HuH-7.5 (cell line): ENCODE data around the gene HEATR1.
"Not testable (repeated sequence)": the region's sequence is repeated elsewhere in the genome, so short reads cannot be mapped to it uniquely, and the experiment has no call there.

Experiments used
- DNase-seq: peaks from one replicate; pipeline ENCODE4 v3.0.0; 2011; ENCODE audit warnings: low spot score

The HEATR1 gene, protein sequence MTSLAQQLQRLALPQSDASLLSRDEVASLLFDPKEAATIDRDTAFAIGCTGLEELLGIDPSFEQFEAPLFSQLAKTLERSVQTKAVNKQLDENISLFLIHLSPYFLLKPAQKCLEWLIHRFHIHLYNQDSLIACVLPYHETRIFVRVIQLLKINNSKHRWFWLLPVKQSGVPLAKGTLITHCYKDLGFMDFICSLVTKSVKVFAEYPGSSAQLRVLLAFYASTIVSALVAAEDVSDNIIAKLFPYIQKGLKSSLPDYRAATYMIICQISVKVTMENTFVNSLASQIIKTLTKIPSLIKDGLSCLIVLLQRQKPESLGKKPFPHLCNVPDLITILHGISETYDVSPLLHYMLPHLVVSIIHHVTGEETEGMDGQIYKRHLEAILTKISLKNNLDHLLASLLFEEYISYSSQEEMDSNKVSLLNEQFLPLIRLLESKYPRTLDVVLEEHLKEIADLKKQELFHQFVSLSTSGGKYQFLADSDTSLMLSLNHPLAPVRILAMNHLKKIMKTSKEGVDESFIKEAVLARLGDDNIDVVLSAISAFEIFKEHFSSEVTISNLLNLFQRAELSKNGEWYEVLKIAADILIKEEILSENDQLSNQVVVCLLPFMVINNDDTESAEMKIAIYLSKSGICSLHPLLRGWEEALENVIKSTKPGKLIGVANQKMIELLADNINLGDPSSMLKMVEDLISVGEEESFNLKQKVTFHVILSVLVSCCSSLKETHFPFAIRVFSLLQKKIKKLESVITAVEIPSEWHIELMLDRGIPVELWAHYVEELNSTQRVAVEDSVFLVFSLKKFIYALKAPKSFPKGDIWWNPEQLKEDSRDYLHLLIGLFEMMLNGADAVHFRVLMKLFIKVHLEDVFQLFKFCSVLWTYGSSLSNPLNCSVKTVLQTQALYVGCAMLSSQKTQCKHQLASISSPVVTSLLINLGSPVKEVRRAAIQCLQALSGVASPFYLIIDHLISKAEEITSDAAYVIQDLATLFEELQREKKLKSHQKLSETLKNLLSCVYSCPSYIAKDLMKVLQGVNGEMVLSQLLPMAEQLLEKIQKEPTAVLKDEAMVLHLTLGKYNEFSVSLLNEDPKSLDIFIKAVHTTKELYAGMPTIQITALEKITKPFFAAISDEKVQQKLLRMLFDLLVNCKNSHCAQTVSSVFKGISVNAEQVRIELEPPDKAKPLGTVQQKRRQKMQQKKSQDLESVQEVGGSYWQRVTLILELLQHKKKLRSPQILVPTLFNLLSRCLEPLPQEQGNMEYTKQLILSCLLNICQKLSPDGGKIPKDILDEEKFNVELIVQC (N-terminal part only)

DNA sequence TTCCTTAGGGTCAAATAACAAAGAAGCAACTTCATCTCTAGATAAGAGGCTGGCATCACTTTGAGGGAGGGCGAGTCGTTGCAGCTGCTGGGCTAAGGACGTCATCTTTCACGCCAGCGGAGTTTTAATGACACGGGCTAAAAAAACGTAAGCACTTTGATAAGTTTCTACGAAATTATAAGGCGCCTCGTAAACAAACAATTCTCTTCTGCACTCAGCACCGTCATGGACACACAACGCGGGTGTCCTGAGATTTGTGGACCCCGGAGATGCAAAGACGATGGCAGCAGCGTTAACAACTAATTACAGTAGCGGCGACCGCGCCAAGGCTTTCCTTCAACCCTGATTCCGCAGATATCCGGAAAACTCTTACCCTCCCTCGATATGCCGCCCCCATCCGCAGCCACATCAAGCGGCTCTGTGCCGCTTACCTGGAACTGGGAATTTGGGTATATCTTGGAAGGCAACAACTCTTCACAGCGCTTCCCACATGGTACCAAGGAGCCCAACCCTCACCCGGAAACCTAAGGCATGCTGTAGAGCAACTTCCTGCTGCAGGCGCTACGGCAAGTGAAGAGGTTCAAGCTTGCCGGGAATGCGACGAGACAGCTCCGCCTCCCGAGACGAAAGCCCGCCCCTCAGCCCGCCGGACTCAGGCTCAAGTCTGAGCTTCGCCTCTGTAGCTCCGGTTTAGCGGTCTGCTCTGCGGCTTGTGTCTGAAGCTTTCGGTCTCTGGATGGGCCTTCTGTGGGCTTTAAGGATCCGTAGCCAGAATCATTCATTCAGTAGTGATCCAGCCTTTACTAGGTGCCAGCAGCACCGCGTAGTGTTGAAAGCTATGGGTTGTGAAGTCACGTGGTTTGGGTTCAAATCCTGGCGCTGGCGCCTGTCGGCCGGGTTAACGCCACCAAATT lies at the start of gene HEATR1:
TSS of gene HEATR1 (minus strand) at position 526 of the 914 bp plus-strand sequence. CDS start at position 105, 421 bp downstream.
- peak; percentile 74 for DNase-seq

DNA sequence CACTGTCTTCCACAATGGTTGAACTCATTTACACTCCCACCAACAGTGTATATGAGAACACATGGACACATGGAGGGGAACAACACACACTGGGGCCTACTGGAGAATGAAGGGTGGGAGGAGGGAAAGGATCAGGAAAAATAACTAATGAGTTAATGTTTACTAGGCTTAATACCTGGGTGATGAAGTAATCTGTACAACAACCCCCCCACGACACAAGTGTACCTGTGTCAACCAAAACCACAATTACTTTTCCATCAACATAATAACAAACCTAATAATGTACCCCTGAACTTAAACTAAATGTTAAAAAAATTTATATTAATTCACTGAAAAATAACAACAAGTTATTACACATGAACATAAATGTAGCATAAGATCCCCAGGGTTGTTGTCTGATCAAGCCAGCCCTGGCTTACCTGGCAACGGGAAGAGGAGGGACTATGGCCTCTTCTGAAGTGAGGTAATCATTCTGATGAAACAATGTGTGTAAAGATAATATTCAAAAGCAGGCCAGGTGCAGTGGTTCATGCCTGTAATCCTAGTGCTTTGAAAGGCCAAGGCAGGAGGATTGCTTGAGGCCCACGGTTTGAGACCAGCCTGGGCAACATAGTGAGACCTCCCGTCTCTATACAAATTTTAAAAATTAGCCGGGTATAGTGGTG lies 40.8 kb upstream of the HEATR1 start:
- no peak for DNase-seq

DNA sequence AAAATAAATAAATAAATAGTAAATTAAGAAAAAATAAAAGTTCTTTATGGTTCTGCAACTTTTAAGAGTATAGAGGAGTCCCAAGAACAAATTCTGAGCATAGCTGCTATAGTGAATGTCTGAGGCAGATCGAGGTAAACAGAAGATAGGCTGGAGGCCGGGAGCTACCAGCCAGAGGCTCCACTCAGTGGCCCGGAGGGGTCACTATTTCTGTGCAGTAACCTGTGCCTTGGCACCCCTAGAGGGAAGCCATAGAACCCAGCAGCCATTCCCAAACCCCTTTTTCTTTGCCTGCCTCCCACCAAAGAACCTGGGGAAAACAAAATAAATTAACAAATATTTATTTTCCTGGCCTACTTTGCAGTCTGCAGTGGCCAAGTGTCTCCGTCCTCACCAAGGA lies 38.4 kb upstream of the HEATR1 start:
- DNase-seq = no peak

DNA sequence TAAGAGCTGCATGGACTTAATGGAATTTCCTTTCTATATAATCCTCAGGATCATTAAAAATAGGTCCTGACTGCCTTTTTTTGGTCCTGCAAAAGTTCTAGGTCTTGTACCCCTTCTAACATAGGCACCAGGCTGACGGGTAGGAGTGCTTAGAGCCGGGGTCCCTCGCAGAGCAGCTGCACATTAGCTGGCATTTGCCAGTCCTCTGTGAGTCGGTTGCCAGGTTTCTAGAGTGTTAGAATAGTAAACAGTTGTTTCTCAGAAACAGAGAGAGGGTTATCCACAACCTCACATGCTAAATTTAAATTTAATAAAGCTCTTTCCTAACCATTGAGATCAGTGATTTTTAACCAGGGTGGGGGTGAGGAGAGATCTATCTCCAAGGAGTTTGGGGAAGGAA lies 35.4 kb upstream of the HEATR1 start:
- no peak for DNase-seq

DNA sequence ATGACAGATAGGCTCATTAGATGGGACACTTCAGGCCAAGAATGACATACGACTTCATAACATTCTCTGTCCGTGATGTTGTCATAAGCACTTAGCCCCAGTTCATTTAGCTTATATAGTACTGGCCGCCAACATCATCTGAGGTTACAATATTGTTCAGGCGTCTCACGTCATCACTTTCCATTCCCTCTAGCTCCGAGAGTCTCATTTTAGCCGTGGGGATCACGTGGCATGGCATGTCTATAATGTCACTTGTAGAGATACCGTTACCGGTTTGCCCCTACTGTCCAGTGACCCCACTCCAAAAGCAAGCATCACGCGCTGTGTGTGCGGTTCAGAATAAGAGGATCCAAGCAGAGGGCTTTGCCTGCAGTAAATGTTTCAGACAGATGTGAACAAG lies 34.6 kb upstream of the HEATR1 start:
- no peak for DNase-seq

DNA sequence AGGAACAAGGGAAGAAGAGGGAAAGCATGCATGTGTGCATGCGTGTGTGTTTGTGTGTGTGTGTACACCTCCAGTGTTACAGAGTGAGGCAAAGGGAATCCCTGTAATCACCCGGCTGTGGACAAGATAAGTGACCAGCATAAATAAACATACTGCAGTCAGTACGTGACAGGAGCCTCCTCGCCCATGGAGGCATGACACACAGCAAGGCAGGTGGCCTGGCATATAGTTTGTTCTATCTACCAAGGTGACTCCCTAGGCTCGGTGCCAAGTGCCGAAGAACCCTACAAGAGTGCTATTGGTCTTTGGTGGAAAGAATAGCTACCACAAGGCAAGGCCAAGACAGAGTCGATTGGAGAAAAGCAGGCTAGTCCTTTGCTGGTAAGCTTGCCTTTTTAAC lies 31.7 kb upstream of the HEATR1 start:
- DNase-seq = no peak

DNA sequence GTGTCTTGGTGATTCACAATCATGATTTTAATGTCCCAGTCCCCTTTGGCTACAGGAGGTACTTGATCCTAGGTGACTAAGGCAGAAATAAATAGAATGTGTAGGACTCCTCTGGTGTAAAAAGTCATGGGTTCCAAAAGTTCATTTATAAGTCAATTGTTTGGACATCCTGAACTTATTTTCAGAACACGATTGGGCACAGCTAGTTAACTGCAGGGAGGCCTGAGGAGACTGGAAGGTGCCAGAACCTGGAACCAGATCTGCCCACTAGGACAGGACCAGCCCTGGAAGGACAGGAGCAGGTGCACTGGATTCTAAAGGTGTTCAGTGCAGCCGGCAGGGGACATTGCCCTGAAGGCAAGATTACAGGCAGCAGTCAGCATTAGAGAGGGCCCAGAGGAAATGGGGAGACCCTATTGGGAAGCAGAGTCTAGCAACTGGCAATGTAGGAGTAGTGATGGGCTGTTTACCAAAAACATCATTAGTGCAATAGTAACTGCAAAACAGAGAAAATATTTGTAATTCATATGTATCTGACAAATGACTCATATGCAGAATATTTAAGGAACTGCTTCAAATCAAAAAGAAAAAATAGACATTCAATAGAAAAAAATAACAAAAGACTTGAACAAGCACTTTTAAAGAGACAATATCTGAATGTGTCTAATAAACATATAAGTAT lies 23.6 kb upstream of the HEATR1 start:
- no peak for DNase-seq

DNA sequence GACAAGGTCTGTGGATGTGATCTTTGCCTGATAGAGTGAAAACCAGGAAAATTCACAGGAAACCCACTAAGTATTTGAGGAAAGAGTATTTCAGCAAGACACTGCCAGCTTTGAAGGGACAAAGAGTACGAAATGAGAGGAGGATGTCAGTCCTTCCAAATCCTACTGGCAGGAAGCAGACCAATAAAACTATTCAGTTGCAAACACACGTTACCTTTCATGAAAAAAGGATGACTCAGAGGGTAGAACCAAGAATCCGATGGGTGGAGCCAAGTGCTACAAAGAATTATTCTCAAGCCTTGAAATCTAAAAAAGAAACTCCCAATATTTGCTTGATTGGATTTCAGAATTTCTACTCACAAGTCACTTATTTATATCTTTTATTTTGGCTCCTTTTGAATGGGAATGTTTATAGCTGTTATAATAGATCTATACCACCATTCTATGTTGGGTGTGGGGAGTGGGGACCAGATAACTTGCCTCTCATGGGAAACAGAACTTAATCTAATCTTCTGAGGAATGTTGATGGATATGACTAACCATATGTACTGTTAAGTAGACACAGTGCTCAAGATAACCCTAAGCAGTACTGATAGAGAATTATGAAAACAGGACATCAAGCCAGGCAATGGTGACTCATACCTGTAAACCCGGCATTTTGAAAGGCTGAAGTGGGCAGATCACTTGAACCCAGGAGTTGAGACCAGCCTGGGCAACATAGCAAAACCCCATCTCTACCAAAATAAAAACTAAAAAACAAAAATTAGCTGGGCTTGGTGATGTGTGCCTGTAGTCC lies 19.3 kb upstream of the HEATR1 start:
- DNase-seq = no peak

DNA sequence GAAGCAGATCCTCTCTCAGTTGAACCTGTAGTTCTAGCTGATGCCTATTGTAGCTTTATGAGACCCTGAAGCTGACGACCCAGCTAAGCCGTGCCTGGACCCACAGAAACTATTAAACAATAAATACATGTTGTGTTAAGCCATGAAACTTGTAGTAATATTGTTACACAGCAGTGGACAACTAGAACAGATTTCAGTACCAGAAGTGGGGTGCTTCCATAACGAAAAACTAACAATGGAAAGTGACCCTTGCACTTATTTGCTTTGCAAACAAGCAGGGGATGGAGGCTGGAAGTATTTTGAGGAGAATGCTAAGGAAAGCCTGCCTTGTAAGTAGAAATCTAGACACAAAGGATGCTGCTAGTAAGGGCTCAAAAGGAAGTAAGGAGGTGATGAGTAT lies 18.1 kb upstream of the HEATR1 start:
- DNase-seq = no peak

DNA sequence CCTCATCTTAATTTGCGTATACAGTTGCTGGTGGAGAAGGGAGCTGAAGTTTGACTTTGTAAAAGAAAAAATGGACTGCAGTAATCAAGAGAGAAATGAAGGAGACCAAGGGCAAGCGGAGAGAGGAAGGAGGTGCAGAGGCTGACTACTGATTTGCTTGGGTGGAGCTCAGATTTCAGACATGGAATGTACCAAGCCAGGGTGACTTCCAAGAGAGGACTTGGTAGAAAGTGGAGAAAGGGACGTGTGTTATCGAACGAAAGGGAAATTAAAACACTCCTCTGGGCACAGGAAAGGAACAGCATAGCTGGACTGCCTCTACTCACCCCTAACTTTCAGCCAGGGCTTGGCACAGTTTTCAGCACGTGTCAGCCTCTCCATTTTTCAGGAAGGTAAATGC lies 15.1 kb upstream of the HEATR1 start:
- no peak for DNase-seq

DNA sequence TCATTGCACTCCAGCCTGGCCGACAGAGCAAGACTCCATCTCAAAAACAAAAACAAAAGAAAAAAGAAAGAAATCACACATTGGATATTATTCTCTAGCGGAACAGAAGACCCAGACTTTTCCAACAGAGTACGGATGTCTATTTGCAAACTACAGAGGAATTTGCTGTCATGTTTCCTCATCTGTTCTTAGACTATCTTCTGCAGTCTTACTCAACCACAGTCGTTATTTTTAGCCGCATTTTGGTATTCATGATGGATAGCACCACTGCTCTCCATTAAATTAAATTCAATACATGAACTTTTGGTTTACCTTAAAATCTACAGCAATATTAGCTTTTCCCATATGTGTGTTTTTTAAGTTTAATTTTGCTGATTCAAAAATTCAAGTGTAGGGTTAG lies 14.2 kb upstream of the HEATR1 start:
- DNase-seq = no peak

DNA sequence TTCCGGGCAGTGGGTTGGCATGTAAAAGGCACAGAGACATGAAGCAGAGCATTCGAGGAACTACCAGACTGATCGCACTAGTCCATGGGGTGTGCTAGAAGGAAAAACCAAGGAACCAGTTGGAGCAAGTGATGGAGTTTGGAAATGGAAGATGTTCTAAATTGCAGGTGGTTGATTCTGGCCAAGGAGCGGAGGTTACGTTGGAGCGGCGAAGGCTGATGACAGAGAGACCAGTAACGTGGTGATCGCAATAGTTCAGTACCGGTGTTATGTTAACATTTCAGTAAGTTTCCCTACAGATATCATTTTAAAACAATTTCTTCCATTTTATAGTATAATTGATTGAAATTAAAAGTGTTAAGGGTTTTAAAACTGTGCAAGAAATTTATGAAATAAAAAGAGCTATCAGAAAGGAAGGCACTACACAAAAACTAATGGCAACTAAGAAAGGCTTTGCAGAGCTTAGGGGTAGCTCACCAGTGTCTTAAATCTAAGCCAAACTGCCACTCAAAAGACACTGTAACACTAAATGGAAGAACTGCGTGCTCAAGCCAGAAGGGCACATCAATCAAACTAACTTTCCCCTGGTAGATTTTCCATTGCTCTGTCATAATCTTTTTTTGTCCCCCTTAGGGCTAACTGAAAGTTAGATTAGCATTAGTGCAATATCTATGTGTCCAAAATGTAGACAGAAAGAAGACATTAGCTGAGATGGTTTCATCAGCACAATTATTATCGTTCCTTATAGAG lies 11.3 kb upstream of the HEATR1 start:
- no peak for DNase-seq

DNA sequence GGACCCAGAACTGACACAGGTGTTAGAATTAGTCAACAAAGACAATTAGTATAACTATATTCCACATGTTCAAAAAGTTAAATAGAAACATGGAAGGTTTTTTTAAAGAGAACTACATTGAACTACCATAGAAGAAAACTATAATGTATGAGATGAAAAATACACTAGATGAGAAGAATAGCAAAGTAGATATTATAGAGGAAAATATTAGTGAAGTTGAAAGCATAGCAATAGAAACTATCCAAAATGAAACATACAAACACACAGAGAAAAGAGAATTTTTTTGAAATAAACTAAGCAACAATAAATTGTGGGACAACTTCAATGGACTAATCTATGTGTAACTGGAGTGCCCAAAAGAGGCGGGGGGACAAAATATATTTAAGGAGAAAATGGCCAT lies 8.0 kb upstream of the HEATR1 start:
- no peak for DNase-seq

DNA sequence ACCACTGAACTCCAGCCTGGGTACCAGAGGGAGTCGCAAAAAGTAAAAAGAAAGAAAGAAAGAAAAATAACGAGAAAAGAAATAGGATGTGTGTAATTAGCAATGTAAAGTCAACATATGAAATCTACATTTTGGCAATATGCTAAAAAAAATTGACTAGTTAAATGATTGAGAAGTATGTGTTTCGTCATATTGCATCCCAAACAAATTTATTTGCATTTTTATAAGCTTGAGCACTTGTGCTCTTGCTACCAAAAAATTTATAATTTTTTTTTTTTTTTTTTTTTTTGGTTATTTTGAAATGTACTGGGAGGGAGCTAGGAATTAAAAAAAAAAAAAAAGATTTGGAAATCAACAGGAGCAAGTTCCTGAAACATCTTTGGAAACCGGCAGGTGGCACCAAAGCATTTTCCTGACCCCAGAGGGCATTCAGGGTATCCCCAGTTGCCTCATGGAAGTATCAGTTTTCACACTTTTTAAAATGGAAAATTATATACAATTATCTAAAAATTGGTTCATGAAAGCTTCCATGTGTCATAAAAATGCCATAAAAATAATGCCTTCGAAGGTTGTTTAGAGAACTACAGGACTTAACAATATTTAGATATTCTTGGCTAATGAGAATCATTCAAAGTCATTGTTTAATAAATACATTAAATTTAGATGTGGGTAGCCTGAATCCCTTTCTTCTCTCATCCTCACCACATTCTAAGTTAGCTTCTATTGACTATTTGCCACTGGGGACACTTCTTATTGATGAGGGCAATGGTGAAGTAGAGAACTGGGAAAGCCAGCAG lies 4.8 kb upstream of the HEATR1 start:
- DNase-seq = peak; percentile 24

DNA sequence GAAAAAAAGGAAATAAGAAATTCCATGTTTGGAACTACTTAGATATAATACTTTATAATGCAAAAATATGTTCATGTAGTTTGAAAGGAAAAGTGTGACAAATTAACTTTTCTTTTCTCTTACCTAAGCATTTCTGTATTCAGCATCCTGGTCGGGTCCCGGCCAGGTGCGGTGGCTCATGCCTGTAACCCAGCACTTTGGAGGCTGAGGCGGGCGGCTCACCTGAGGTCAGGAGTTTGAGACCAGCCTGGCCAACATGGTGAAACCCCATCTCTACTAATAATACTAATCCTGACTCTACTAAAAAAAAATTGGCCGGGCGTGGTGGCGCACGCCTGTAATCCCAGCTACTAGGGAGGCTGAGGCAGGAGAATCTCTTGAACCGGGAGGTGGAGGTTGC lies 3.3 kb upstream of the HEATR1 start:
- DNase-seq = not testable (repeated sequence)

DNA sequence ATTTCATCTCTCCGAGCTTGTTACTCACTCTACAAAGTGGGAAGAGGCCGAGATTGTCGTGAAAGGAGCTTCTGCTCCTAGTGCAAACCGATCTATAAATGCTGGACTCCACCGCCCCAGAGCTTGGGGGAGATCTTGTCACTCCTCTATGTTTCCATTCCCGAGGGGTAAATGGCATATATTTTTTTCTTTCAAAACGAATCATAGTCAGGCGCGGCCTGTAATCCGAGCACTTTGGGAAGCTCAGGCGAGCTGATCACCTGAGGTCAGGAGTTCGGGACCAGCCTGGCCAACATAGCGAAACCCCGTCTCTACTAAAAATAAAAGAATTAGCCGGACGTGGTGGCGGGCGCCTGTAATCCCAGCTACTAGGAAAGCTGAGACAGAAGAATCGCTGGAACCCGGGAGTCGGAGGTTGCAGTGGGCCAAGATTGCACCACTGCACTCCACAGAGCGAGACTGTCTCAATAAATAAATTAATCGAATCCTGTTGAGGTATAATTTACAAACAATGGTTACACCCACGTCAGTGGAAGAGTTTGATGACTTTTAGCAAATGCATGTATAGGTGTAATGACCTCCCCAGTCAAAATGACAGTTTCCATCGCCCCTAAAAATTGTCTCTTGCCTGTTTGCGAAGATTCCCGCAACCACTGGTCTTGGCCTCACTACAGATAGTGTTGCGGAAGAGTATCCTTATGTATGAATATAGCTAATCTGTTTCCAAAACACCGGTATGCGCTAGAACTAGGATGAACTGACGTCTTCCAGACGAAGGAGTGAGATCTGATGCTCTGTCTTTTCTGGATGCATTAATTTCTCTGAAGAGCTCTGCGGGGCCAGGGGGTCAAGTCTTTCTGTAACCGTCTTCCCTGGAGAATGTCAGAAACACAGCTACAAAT lies 840 bp upstream of the HEATR1 start:
- no peak for DNase-seq

DNA sequence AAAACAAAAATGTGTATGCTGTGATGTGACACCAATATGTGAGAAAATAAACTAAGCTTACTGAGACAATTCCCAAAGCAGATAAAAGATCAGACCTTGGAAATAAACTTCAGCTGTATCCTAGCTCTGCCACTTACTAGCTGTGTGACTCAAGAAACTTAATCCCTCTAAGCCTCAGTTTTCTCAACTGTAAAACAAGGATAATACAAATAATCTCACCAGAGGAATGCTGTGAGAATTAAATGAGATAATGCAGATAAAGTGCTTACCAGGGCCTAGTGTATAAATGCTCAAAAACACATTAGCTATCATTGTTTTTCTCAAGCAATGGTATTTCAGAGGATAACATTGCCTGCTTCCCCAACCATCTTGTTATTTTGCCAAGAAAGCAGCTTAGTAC lies 2.1 kb downstream of the HEATR1 start:
- no peak for DNase-seq
